ENCODE results near the gene RPL28.

The RPL28 gene

DNA sequence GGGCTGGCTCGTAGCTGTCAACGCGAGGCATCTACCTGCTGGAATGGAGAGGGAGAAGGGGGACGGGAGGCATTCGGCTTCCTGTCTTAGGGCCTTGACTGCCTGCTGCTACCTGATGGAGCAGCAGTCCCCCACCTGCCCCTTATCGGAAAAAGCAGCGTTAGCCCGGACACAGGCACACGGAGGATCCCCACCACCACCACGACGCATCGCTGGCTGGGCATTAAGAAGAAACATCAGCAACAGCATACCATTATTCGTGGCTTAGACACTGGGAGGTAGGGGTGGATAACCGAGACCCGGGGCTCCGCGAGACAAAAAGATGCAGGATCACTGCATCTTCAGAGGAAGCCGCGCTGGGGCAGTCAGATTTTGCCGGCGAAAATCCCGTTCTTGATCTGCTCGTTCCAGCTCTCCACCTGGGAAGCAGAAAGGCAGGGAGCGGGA lies 32.4 kb upstream of the RPL28 start:
- Histone ChIP-seq H3K79me1 (ENCODE audit: low read depth, low read length) (no peaks in the 10 kb centered on the region), H2AFZ (ENCODE audit: low read length) (peak overlapping the region; percentile 90), H3K14ac (ENCODE audit: low read length) (no peak overlapping the region), H3K18ac (ENCODE audit: low read length) (peak overlapping the region; percentile 96), H3K4me2 (ENCODE audit: insufficient read depth, low read length, poor library complexity, severe bottlenecking) (peak overlapping the region; percentile 80), H3K23ac (ENCODE audit: low read depth, low read length, poor library complexity) (peak overlapping the region; percentile 75), H3K9me3 (replicated peaks in 1 of 2; ENCODE audit: control insufficient read depth in 2 of 2, insufficient read depth in 1 of 2, low read depth in 1 of 2, low read length in 2 of 2) (no peaks in the 10 kb centered on the region), H3K4me1 (ENCODE audit: control insufficient read depth in 2 of 2, insufficient read depth in 1 of 2, low read depth in 1 of 2, low read length in 2 of 2) (peaks cover 11 to 16% of the 10 kb centered on the region in 2 donors), H3K36me3 (replicated peaks in 1 of 2; ENCODE audit: control insufficient read depth in 2 of 2, insufficient read depth in 2 of 2, low read length in 2 of 2) (peaks cover 0 to 4% of the 10 kb centered on the region in 2 donors), H4K8ac (ENCODE audit: low read depth, low read length) (no peak overlapping the region), H2BK5ac (ENCODE audit: low read length) (no peak overlapping the region), H3K27ac (replicated peaks; ENCODE audit: low read length) (no peak overlapping the region), H2BK120ac (ENCODE audit: low read depth, low read length) (no peak overlapping the region), H4K91ac (ENCODE audit: low read depth, low read length, poor library complexity) (no peak overlapping the region), H3K4ac (ENCODE audit: low read length) (no peak overlapping the region), H2BK12ac (ENCODE audit: low read length) (no peak overlapping the region), H3K4me3 (ENCODE audit: low read length in 2 of 2) (peak overlapping the region; percentile 44 to 81), H3K9ac (ENCODE audit: low read depth, low read length, poor library complexity) (peak overlapping the region; percentile 92), H3K27me3 (ENCODE audit: control insufficient read depth in 3 of 3, insufficient read depth in 3 of 3, low read depth in 1 of 3, low read length in 3 of 3) (peaks cover 7 to 59% (median 56%) of the 10 kb centered on the region in 3 experiments), H2BK15ac (ENCODE audit: low read length) (peak overlapping the region; percentile 41), H2AK5ac (ENCODE audit: low read depth, low read length) (no peak overlapping the region)
- DNase-seq (ENCODE audit: low spot score), result no peak
- no CpG with 5 or more reads among the region's 24 CpGs for WGBS, 2 donors (ENCODE audit: extremely low coverage in 2 of 2, insufficient read length in 2 of 2, insufficient replicate concordance in 1 of 2)

DNA sequence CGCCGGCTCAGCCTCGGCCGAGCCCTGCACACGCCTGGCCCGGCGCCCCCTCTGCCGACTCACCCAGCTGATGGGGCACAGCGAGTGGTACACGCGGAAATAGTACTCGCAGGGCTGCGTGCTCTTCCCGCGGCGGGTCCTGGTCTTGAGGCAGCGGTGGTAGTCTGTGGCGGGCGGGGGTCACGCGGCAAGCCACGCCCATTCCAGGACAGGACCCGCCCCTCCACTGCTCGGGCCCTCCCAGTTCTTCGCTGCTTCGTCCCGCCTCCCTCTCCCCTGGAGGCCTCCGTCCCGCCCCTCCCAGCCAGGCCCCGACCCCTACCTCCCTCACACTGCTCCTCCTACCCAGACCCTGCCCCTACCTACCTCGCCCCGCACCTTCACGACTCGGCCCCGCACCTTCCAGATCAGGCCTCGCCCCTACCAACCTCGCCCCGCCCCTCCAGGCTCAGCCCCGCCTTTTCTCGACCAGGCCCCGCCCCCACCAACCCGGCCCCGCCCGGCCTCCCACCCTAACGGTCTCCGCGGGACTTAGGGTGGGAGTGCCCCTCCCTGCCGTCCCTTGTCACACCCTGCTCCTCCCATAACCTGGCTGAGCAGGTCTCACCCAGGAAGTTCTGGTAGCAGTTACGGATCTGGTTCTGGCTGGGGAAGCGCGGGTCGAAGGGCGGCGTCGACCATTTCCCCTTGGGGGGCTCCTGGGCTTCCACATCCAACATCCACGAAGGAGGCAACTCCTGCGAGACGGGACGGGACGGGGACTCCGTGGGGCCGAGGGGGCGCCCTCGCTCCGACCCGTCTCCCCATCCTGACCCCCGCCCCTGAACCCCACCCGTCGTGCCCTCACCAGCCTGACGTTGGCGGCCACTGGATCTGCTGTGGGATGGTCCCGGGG lies 31.7 kb upstream of the RPL28 start:
- Histone ChIP-seq H2BK15ac (ENCODE audit: low read length) (peak overlapping the region; percentile 84), H3K4ac (ENCODE audit: low read length) (no peak overlapping the region), H3K27me3 (ENCODE audit: control insufficient read depth in 3 of 3, insufficient read depth in 3 of 3, low read depth in 1 of 3, low read length in 3 of 3) (peaks cover 7 to 65% (median 56%) of the 10 kb centered on the region in 3 experiments), H3K27ac (replicated peaks; ENCODE audit: low read length) (no peak overlapping the region), H2BK12ac (ENCODE audit: low read length) (no peak overlapping the region), H3K14ac (ENCODE audit: low read length) (peak overlapping the region; percentile 44), H3K4me2 (ENCODE audit: insufficient read depth, low read length, poor library complexity, severe bottlenecking) (peak overlapping the region; percentile 80), H3K36me3 (replicated peaks in 1 of 2; ENCODE audit: control insufficient read depth in 2 of 2, insufficient read depth in 2 of 2, low read length in 2 of 2) (no peaks in the 10 kb centered on the region), H3K79me1 (ENCODE audit: low read depth, low read length) (no peaks in the 10 kb centered on the region), H3K4me3 (ENCODE audit: low read length in 2 of 2) (peak overlapping the region; percentile 44 to 81), H4K91ac (ENCODE audit: low read depth, low read length, poor library complexity) (no peak overlapping the region), H3K9me3 (replicated peaks in 1 of 2; ENCODE audit: control insufficient read depth in 2 of 2, insufficient read depth in 1 of 2, low read depth in 1 of 2, low read length in 2 of 2) (no peaks in the 10 kb centered on the region), H2AFZ (ENCODE audit: low read length) (peak overlapping the region; percentile 90), H2AK5ac (ENCODE audit: low read depth, low read length) (peak overlapping the region; percentile 89), H2BK120ac (ENCODE audit: low read depth, low read length) (no peak overlapping the region), H4K8ac (ENCODE audit: low read depth, low read length) (no peak overlapping the region), H3K4me1 (ENCODE audit: control insufficient read depth in 2 of 2, insufficient read depth in 1 of 2, low read depth in 1 of 2, low read length in 2 of 2) (peaks cover 7 to 12% of the 10 kb centered on the region in 2 donors), H3K18ac (ENCODE audit: low read length) (peak overlapping the region; percentile 96), H2BK5ac (ENCODE audit: low read length) (peak overlapping the region; percentile 35), H3K9ac (ENCODE audit: low read depth, low read length, poor library complexity) (peak overlapping the region; percentile 92), H3K23ac (ENCODE audit: low read depth, low read length, poor library complexity) (peak overlapping the region; percentile 75)
- WGBS, 2 donors (ENCODE audit: extremely low coverage in 2 of 2, insufficient read length in 2 of 2, insufficient replicate concordance in 1 of 2), result no CpG with 5 or more reads among the region's 72 CpGs
- DNase-seq (ENCODE audit: low spot score), result no peak

DNA sequence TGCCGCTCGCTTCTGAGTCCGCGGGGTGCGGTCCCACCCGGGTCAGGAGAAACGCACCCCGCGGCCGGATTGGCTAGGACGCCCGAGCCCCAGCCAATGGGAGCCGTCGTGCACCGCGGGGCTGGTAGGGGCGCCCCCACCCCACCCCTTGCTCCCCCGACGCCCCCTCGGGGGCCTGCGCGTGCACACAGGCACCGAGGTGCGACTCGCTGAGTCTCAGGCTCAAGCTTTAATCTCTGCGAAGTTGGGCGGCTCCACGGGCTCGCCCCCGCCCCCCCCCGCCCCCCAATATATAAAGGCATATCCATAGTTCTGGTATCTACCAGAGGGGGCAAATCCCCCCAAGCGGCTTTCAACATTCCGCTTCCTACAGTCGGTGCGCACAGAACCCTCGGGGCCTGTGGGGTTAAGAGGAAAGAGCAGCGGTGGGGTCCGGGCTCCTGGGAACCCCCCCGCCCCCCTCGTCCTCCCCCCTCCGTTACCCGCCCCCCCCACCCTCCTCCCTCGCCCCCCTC lies 31.0 kb upstream of the RPL28 start, which contains the start of gene COX6B2:
COX6B2 (minus strand) TSS at position 22 of the 515 bp plus-strand sequence. CDS start 198 bp downstream, outside the sequence.
- H3K18ac ChIP-seq (ENCODE audit: low read length), result peak within 1 kb of the TSS; percentile 96
- peak within 1 kb of the TSS; percentile 80 for H3K4me2 ChIP-seq (ENCODE audit: insufficient read depth, low read length, poor library complexity, severe bottlenecking)
- WGBS, 2 donors (ENCODE audit: extremely low coverage in 2 of 2, insufficient read length in 2 of 2, insufficient replicate concordance in 1 of 2), result no CpG with 5 or more reads among the region's 43 CpGs
- no peak within 1 kb of the TSS for H3K27ac ChIP-seq (replicated peaks; ENCODE audit: low read length)
- H3K4ac ChIP-seq (ENCODE audit: low read length), result no peak within 1 kb of the TSS
- H3K9me3 ChIP-seq (replicated peaks in 1 of 2; ENCODE audit: control insufficient read depth in 2 of 2, insufficient read depth in 1 of 2, low read depth in 1 of 2, low read length in 2 of 2), result no peaks in the 10 kb centered on the region
- H2BK15ac ChIP-seq (ENCODE audit: low read length), result peak within 1 kb of the TSS; percentile 84
- no peak within 1 kb of the TSS for H4K91ac ChIP-seq (ENCODE audit: low read depth, low read length, poor library complexity)
- no peaks in the 10 kb centered on the region for H3K36me3 ChIP-seq (replicated peaks in 1 of 2; ENCODE audit: control insufficient read depth in 2 of 2, insufficient read depth in 2 of 2, low read length in 2 of 2)
- no peak within 1 kb of the TSS for H2BK120ac ChIP-seq (ENCODE audit: low read depth, low read length)
- H2AFZ ChIP-seq (ENCODE audit: low read length), result peak within 1 kb of the TSS; percentile 90
- peaks cover 7 to 10% of the 10 kb centered on the region in 2 donors for H3K4me1 ChIP-seq (ENCODE audit: control insufficient read depth in 2 of 2, insufficient read depth in 1 of 2, low read depth in 1 of 2, low read length in 2 of 2)
- H3K27me3 ChIP-seq (ENCODE audit: control insufficient read depth in 3 of 3, insufficient read depth in 3 of 3, low read depth in 1 of 3, low read length in 3 of 3), result peaks cover 7 to 65% (median 56%) of the 10 kb centered on the region in 3 experiments
- H2BK12ac ChIP-seq (ENCODE audit: low read length), result no peak within 1 kb of the TSS
- peak within 1 kb of the TSS; percentile 44 to 81 for H3K4me3 ChIP-seq (ENCODE audit: low read length in 2 of 2)
- peak within 1 kb of the TSS; percentile 35 for H2BK5ac ChIP-seq (ENCODE audit: low read length)
- H4K8ac ChIP-seq (ENCODE audit: low read depth, low read length), result no peak within 1 kb of the TSS
- peak within 1 kb of the TSS; percentile 89 for H2AK5ac ChIP-seq (ENCODE audit: low read depth, low read length)
- peak within 1 kb of the TSS; percentile 92 for H3K9ac ChIP-seq (ENCODE audit: low read depth, low read length, poor library complexity)
- DNase-seq (ENCODE audit: low spot score), result no peak
- no peaks in the 10 kb centered on the region for H3K79me1 ChIP-seq (ENCODE audit: low read depth, low read length)
- H3K23ac ChIP-seq (ENCODE audit: low read depth, low read length, poor library complexity), result peak within 1 kb of the TSS; percentile 75
- H3K14ac ChIP-seq (ENCODE audit: low read length), result peak within 1 kb of the TSS; percentile 44

Measured in neuronal stem cell (in vitro differentiated cells).